ENCODE measurements around the gene PFKP. TPM values are rescaled to one million over a fixed set of nuclear protein-coding genes. Genes with fewer than 3 reads are reported as not detected.

The PFKP gene
- total RNA-seq, 8 experiments from 2014 or later: 50.3 to 277 (median 142) TPM

DNA sequence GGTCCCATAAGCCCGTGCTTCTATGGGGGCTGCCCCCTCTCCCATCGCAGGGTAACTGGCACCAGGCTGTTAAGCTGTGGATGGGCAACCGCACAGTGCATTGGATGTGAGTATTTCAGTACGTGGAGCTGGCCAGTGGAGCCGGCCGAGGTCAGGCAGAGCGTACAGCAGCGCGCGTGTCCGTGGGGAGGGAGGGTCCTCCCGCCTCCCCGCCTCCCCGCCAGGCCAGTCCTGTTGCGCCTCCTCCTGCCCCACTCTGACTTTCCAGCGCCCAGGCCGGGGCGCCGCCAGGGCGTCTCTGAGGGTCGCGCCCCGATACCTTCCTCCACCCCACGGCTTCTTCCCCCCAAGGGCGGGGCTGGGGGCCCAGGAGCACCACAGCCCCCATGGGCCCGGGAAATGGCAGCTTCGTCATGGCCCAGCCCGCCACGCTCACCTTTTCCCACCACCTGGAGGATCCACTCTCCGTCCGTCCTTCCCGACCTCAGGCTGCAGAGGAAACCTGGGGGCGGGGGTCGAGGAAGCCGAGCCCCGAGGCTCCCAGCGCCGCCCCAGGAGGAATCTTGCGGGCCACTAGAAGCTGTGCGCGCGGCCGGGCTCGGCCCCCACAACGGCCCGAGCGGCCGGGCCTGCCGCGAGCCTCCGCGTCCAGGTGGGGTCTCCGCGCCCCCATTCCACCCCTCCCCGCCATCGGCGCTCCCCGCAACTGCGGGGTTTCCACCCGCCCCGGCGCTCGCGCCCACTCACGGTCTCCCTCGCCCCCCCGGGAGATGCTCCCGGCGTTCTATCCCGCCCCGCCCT is 831 bp upstream of the PFKP start:
- in situ Hi-C loops (cut with MboI; ENCODE audit: low pct_unique_long_range_greater_than_20kb in 2 of 9, low sequenced_read_pairs in 9 of 9, unreplicated experiment in 9 of 9): no loop called here
- peak in 6 of 8 experiments; percentile 0 to 66 (median 47) for ATAC-seq (replicated peaks in 6 of 8)
- peak overlapping the region; percentile 48 to 99 (median 93) for H3K4me3 ChIP-seq
- WGBS, 10 experiments: 17% methylated on average over 1 of the region's 71 CpGs; no CpG with 5 or more reads in 9 of the 10 experiments
- no peak overlapping the region for H3K27ac ChIP-seq
- H3K4me1 ChIP-seq (replicated peaks in 1 of 2): peaks cover 16 to 17% of the 10 kb centered on the region in 2 donors

DNA sequence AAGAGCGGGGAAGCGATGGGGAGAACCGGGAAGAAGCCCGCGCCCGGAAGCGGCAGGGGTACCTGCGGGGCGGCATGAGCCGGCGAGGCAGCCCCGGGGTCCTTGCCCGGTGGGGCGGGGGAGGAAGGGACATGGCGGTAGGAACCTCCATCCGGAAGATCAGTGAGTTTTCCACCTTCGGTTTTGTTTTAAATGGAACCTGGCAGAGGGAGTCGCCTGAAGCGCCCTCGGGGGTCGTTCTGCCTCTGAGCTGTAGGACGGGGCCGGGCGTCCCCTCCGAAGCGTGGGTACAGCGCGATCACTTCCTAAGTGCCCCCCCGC is 471 bp downstream of the PFKP start:
- ATAC-seq (replicated peaks in 6 of 8): peak in 7 of 8 experiments; percentile 0 to 7 (median 2)
- Histone ChIP-seq H3K4me3 (peak overlapping the region; percentile 48 to 99 (median 93)), H3K27ac (peak overlapping the region; percentile 74 to 78), H3K4me1 (replicated peaks in 1 of 2) (peaks cover 16 to 17% of the 10 kb centered on the region in 2 donors)
- WGBS, 10 experiments: no CpG with 5 or more reads among the region's 29 CpGs
- in situ Hi-C loops (cut with MboI; ENCODE audit: low pct_unique_long_range_greater_than_20kb in 2 of 9, low sequenced_read_pairs in 9 of 9, unreplicated experiment in 9 of 9): no loop called here

DNA sequence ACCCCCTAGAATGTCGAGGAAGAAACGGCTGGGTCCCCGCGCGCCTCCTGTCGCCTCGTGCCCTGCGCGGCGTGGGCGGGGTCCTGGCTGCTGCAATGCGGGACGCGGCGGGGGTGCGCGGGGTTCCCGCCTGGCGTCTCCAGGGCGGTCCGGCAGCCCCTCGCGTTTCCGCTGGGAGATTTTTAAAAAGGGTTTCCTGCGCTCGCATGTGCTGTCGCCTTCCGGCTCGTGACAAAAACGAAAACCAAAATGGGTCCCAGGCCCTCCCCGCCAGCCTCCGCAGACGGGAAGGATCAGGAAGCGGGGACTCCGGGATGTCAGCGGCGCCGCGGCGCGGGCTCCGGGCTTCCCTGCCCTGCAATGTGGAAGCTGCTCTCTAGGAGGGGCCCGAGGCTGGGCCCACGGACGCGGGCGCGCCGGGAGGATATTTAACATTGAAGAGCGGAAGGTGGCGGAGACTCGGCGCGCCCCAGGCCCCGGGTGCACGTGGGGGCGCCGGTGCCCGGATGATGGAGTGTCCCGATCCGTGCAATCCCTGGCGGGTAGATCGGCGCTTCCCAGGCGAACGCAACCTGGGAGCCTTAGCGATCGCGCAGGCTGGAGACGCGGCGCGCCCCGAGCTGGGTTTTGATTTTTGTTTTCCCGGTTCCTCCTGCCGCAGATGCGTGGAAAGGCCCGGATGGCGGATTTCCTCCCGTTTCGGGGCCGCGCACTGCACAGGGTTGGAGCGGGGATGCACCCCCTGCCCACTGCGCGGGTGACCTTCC is 1.0 kb downstream of the PFKP start:
- H3K4me1 ChIP-seq (replicated peaks in 1 of 2): peaks cover 16 to 17% of the 10 kb centered on the region in 2 donors
- H3K27ac ChIP-seq: peak overlapping the region; percentile 74 to 78
- 0 to 1% (median 0%) methylated on average over 3 to 33 of the region's 86 CpGs; no CpG with 5 or more reads in 6 of the 10 experiments for WGBS, 10 experiments
- peak overlapping the region; percentile 48 to 99 (median 93) for H3K4me3 ChIP-seq
- in situ Hi-C loops (cut with MboI; ENCODE audit: low pct_unique_long_range_greater_than_20kb in 2 of 9, low sequenced_read_pairs in 9 of 9, unreplicated experiment in 9 of 9): no loop called here
- peak; percentile 35 to 62 (median 48) for ATAC-seq (replicated peaks in 6 of 8)

DNA sequence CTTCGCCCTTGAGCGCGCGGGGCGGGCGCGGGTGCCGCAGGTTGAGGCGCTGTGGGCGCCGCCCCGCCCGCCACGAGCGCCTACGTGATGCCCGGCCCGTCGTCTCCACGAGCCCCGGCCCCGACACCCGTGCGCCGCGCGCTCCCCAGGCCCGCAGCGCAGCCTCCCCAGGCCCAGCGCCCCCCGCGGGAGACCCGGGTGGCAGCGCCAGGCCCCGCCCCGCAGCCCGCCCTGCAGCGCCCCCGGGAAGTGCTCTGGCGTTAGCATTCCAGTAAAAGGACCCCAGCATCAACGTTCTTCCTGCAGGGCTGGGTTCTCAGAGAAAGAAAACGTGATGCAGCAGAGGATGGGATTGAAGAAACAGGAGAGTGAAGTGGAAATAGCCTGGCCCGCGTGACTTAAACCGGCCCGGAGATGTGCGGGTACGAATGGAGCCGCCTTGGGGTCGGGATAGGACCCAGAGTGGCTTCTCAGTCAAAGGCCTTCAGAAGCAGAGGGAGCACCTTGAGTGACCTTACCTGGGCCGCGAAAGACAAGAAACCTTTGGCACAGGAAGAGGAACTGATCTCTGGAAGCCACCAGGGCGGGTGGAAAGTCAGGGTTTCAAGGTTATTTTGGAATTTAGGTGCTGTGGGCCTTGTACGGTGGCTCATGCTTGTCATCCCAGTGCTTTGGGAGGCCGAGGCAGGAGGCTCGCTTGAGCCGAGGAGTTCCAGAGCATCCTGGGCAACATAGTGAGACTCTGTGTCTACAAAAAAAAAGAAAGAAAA is 1.8 kb downstream of the PFKP start:
- in situ Hi-C loops (cut with MboI; ENCODE audit: low pct_unique_long_range_greater_than_20kb in 2 of 9, low sequenced_read_pairs in 9 of 9, unreplicated experiment in 9 of 9): no loop called here
- ATAC-seq (replicated peaks in 6 of 8): peak; percentile 6 to 59 (median 42)
- Histone ChIP-seq H3K27ac (peak overlapping the region; percentile 74 to 78), H3K4me1 (replicated peaks in 1 of 2) (peaks cover 16 to 17% of the 10 kb centered on the region in 2 donors), H3K4me3 (peak overlapping the region; percentile 48 to 99 (median 93))
- 0 to 100% (median 48%) methylated on average over 1 to 16 of the region's 57 CpGs; no CpG with 5 or more reads in 1 of the 10 experiments for WGBS, 10 experiments

DNA sequence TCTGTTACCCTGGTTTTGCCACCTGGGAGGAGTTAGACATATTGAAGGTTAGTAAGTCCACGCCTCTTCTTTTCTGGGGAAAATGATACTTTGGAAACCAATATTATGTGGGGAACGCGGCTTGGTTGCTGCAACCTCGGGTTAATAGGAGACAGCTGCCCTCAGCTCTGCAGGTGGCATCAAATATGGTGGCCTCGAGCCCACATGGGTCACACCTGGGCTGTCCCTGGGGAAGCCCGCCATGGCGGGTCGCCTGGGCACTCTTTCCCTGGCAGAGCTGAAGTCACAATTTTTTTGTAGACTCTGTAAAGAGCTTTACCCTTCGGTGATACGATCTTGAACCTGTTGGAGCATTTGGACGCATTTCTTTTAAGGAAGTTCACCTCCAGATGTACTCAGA is 2.5 kb downstream of the PFKP start:
- Histone ChIP-seq H3K27ac (no peak overlapping the region), H3K4me1 (replicated peaks in 1 of 2) (peaks cover 16 to 17% of the 10 kb centered on the region in 2 donors), H3K4me3 (peak overlapping the region in 2 of 5 donors; percentile 48 to 99)
- WGBS, 10 experiments: 85 to 100% (median 94%) methylated on average over 1 to 9 of the region's 11 CpGs; no CpG with 5 or more reads in 4 of the 10 experiments
- in situ Hi-C loops (cut with MboI; ENCODE audit: low pct_unique_long_range_greater_than_20kb in 2 of 9, low sequenced_read_pairs in 9 of 9, unreplicated experiment in 9 of 9): no loop called here
- ATAC-seq (replicated peaks in 6 of 8): no peak

DNA sequence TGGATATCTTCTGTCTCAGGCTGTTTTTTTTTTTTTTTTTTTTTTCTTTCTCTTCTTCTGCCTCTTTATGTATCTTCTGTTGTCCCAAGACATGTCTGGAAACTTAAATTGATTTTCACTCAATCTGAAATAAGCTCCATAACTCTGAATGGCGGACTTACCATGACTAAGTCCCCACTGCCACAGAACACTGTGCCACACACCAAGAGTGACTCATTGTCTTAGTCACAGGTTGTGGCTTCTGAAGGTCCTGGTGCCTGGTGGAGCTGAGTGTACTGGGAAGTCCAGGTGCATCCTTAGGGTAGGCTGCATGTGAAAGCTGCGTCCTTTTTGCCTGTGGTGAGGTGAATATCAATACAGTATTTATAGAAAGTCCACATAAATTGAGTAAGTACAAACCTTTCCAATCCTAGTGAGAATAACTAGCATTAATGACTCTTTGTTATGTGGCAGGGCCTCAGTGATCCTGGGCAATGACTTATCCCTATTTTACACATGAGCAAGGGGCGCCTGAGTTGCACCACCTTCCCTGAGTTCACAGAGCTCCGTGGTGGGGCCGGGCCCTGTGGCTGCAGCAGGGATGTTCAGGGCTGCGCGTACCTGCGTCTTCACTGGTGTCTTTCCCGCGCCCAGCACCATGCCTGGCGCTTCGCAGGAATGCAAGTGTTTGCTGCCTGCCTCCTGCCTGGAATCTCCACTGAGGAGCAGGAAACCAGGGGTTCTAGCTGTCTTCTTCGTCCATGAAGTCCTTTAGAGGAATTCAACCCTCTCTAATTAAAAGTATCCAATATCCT is 4.3 kb downstream of the PFKP start:
- 83 to 94% (median 90%) methylated on average over 1 to 8 of the region's 13 CpGs; no CpG with 5 or more reads in 2 of the 10 experiments for WGBS, 10 experiments
- peaks cover 8 to 9% of the 10 kb centered on the region in 2 donors for H3K4me1 ChIP-seq (replicated peaks in 1 of 2)
- in situ Hi-C loops (cut with MboI; ENCODE audit: low pct_unique_long_range_greater_than_20kb in 2 of 9, low sequenced_read_pairs in 9 of 9, unreplicated experiment in 9 of 9): no loop called here
- H3K4me3 ChIP-seq: no peak overlapping the region
- H3K27ac ChIP-seq: no peak overlapping the region
- no peak for ATAC-seq (replicated peaks in 6 of 8)

DNA sequence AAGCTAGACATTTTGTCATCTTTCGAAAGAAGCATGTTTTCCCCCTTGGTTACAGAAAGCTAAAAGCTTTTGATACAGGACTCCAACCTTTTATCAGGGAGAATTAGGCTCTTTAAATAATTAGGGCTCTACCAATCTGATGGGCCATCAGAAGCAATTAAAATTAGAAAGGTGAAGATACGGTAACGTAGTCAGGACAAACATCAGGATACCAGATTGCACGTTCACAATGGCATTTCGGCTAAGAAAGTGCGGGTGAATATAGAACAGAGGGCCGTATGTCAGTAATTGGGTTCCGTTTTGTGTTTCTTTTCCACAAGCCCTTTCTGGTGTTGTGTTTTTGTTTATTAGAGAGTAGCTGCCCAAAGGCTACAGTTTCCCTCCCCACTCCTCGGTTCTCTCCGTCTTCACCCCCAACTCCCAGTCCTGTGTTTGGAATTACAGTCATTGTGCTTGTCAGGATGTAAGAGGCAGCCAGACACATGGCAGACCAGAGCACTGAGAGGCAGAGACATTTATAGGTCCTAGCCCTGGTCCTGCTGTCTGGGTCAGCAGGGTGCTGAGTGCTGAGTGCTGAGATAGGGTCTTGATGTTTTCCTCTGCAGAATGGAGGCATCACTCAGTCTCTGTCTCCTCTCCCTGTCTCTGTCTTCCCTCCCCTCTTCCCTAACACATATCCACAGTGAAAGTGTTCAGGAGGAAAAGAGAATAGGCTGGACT is 5.5 kb downstream of the PFKP start:
- no peak overlapping the region for H3K4me3 ChIP-seq
- in situ Hi-C loops (cut with MboI; ENCODE audit: low pct_unique_long_range_greater_than_20kb in 2 of 9, low sequenced_read_pairs in 9 of 9, unreplicated experiment in 9 of 9): no loop called here
- peaks cover 8% of the 10 kb centered on the region in 2 donors for H3K4me1 ChIP-seq (replicated peaks in 1 of 2)
- H3K27ac ChIP-seq: no peak overlapping the region
- no peak for ATAC-seq (replicated peaks in 6 of 8)
- WGBS, 10 experiments: 78 to 100% (median 93%) methylated on average over 1 to 8 of the region's 10 CpGs; no CpG with 5 or more reads in 1 of the 10 experiments

DNA sequence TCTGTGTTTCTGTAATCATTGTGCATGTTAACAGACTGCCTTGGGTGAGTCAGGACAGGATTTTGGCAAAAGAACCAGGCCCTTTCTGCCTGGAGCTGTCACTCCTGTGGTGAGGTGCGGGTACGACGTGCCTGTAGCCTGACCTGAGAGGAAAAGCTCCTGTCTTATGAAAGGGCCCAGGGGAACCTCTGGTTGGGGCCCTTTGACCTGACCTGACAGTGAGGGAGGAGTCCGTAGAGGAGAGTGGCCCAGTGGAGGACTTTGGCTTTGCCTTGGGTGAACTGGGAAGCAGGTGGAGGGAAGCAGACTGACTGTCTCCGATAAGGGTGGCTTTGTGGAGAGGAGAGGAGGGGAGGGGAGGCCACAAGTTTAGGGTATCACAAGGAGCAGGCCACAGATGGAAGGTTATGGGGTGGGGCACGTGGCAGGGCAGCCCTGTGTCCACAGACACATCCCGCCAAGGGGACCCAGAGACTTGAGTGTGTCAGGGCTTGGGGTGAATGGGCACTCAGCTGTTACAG is 6.9 kb downstream of the PFKP start:
- in situ Hi-C loops (cut with MboI; ENCODE audit: low pct_unique_long_range_greater_than_20kb in 2 of 9, low sequenced_read_pairs in 9 of 9, unreplicated experiment in 9 of 9): no loop called here
- peaks cover 8% of the 10 kb centered on the region in 2 donors for H3K4me1 ChIP-seq (replicated peaks in 1 of 2)
- H3K27ac ChIP-seq: no peak overlapping the region
- peak in 1 of 8 experiments; percentile 8 for ATAC-seq (replicated peaks in 6 of 8)
- no peak overlapping the region for H3K4me3 ChIP-seq
- 83 to 100% (median 88%) methylated on average over 1 to 6 of the region's 7 CpGs; no CpG with 5 or more reads in 4 of the 10 experiments for WGBS, 10 experiments

DNA sequence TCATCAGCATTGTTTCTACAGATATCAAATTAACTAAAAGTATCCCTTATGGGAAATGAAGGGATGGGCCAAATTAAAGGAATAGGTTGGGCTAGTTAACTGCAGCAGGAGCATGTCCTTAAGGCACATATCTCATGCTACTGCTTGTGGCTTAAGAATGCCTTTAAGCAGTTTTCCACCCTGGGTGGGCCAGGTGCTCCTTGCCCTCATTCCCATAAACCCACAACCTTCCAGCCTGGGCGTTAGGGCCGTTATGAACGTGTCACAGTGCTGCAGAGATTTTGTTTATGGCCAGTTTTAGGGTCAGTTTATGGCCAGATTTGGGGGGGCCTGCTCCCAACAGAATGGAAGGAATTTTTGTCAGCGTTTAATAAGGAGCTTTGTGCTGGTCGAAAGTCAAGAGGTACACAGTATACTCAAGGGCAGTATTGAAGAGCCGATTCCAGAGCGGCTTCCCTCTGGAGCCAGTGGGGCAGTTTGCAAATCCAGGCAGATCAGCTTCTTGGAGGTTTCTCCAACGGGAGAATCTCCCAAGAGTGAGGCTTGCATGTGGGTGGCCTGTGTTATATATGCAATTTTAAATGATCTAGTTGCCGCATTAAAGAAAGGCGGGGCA is 7.7 kb downstream of the PFKP start:
- no peak overlapping the region for H3K27ac ChIP-seq
- peaks cover 1% of the 10 kb centered on the region in 2 donors for H3K4me1 ChIP-seq (replicated peaks in 1 of 2)
- in situ Hi-C loops (cut with MboI; ENCODE audit: low pct_unique_long_range_greater_than_20kb in 2 of 9, low sequenced_read_pairs in 9 of 9, unreplicated experiment in 9 of 9): no loop called here
- 64 to 100% (median 82%) methylated on average over 3 to 7 of the region's 10 CpGs; no CpG with 5 or more reads in 6 of the 10 experiments for whole genome bisulfite sequencing, 10 experiments
- ATAC-seq (replicated peaks in 6 of 8): peak in 2 of 8 experiments; percentile 11 to 30
- no peak overlapping the region for H3K4me3 ChIP-seq

DNA sequence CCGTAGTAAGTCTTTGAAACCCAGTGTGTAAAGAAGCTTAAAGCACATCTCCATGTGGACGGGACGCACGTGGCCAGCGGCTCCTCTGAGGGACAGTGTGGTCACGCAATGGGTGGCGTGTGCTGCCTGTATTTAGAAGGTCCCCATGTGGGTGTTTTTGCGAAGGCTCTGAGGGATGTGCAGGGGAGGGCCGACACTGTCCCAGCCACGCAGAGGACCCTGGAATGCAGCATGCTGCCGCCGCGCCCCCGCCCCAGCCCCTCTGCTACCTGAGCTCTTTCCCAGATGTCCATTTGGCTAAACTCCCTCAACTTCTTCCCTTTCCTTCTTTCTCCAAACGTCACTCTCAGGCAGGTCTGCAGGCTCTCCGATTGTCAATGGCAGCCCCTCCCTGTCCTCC is 8.8 kb downstream of the PFKP start:
- ATAC-seq (replicated peaks in 6 of 8): peak in 1 of 8 experiments; percentile 18
- H3K27ac ChIP-seq: no peak overlapping the region
- WGBS, 10 experiments: 80 to 100% (median 98%) methylated on average over 1 to 8 of the region's 16 CpGs; no CpG with 5 or more reads in 4 of the 10 experiments
- H3K4me1 ChIP-seq (replicated peaks in 1 of 2): no peaks in the 10 kb centered on the region
- in situ Hi-C loops (cut with MboI; ENCODE audit: low pct_unique_long_range_greater_than_20kb in 2 of 9, low sequenced_read_pairs in 9 of 9, unreplicated experiment in 9 of 9): no loop called here
- no peak overlapping the region for H3K4me3 ChIP-seq

DNA sequence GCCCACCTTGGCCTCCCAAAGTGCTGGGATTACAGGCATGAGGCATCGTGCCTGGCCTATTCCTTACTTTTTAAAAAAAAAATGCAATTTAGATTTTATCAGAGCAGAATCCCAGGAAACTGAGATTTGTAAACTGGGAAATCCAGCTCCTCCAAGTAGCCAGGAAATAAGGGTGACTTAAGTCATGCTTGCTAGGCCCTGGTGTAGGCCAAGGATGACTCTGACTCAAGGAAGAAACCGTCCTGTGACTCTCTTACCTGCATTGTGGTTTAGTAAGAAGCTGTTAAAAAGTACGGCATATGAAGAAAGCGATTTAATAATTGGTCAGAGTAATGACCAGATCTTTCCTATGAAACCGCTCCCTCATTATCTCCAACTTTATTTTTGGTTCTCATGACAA is 10.2 kb downstream of the PFKP start:
- in situ Hi-C loops (cut with MboI; ENCODE audit: low pct_unique_long_range_greater_than_20kb in 2 of 9, low sequenced_read_pairs in 9 of 9, unreplicated experiment in 9 of 9): no loop called here
- no peak overlapping the region for H3K27ac ChIP-seq
- no peaks in the 10 kb centered on the region for H3K4me1 ChIP-seq (replicated peaks in 1 of 2)
- 87 to 100% (median 100%) methylated on average over 1 to 5 of the region's 5 CpGs; no CpG with 5 or more reads in 3 of the 10 experiments for WGBS, 10 experiments
- no peak for ATAC-seq (replicated peaks in 6 of 8)
- no peak overlapping the region for H3K4me3 ChIP-seq
